Activated CD4-positive, alpha-beta T cell treated with anti-CD3 and anti-CD28 coated beads for 48 hours (primary cell): ENCODE results near the gene IQSEC1.

Source experiments
- DNase-seq: peaks from one replicate; pipeline ENCODE4 v3.0.0-alpha.2; 2020

IQSEC1 gene

GRCh38 chr3:12947504-12948369 is 125.5 kb downstream of the IQSEC1 start:
- no peak for DNase-seq

GRCh38 chr3:12946649-12947316 is 126.4 kb downstream of the IQSEC1 start:
- no peak for DNase-seq

- no peak for DNase-seq
These were observed 127.0 kb downstream of the IQSEC1 start for GRCh38 chr3:12946251-12946648.

GRCh38 chr3:12944849-12945248 is 128.4 kb downstream of the IQSEC1 start:
- no peak for DNase-seq

- DNase-seq = no peak
These were observed 128.8 kb downstream of the IQSEC1 start for GRCh38 chr3:12944413-12944812.

GRCh38 chr3:12943124-12944021 is 129.9 kb downstream of the IQSEC1 start:
- no peak for DNase-seq

- DNase-seq = no peak
These were observed 131.7 kb downstream of the IQSEC1 start for GRCh38 chr3:12941495-12942023.

GRCh38 chr3:12940854-12941253 is 132.4 kb downstream of the IQSEC1 start:
- no peak for DNase-seq

GRCh38 chr3:12939137-12939536 is 134.1 kb downstream of the IQSEC1 start:
- DNase-seq = no peak

GRCh38 chr3:12938258-12938711 is 134.9 kb downstream of the IQSEC1 start:
- DNase-seq = no peak

GRCh38 chr3:12935861-12936830 is 137.1 kb downstream of the IQSEC1 start:
- no peak for DNase-seq

GRCh38 chr3:12935023-12935860 is 138.0 kb downstream of the IQSEC1 start:
- peak; percentile 22 for DNase-seq

- no peak for DNase-seq
These were observed 138.8 kb downstream of the IQSEC1 start for GRCh38 chr3:12934431-12934830.

GRCh38 chr3:12933901-12934300 is 139.3 kb downstream of the IQSEC1 start:
- no peak for DNase-seq

GRCh38 chr3:12932754-12933153 is 140.5 kb downstream of the IQSEC1 start:
- DNase-seq = no peak

GRCh38 chr3:12932347-12932746 is 140.9 kb downstream of the IQSEC1 start:
- DNase-seq = no peak

- no peak for DNase-seq
These were observed 141.8 kb downstream of the IQSEC1 start for GRCh38 chr3:12931273-12931905.

- DNase-seq = peak; percentile 12
These were observed 143.4 kb downstream of the IQSEC1 start for GRCh38 chr3:12929801-12930200.

GRCh38 chr3:12926660-12927059 is 146.6 kb downstream of the IQSEC1 start:
- no peak for DNase-seq

- DNase-seq = no peak
These were observed 147.6 kb downstream of the IQSEC1 start for GRCh38 chr3:12925648-12926047.
